ENCODE data around the gene ACOT7. TPM values are rescaled to one million over a fixed set of nuclear protein-coding genes. Genes with fewer than 3 reads are reported as not detected.

ACOT7 gene
- total and polyA plus RNA-seq, 2 of the 13 experiments (the other 11 are each of a cell fraction or from before 2014, with no cell fraction given), result 33.0 to 55.8 TPM

DNA sequence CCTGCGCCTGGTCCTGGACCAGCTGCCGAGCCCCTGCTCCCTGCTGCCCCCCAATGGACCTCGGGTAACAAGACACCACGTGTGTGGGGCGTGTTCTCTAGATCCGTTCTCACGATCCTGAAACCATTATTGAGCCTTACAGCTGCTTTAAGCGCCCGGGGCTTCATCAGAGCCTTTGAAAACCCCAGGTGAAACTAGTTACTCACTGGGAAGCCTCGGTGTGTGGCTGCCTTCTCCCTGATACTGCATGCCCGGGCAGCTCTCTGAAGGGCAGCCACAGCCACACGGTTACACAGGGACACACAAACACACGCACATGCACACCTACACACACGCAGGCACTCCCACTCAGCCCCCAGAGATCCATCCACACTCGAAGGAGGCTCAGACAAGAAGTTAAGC is 20.9 kb upstream of the ACOT7 start (continued):
- peak; percentile 84 for TF ChIP-seq CTCF (CRISPR knock-in tag; IDR thresholded peaks at IDR 0.05)
- TF ChIP-seq, protein P1, sequence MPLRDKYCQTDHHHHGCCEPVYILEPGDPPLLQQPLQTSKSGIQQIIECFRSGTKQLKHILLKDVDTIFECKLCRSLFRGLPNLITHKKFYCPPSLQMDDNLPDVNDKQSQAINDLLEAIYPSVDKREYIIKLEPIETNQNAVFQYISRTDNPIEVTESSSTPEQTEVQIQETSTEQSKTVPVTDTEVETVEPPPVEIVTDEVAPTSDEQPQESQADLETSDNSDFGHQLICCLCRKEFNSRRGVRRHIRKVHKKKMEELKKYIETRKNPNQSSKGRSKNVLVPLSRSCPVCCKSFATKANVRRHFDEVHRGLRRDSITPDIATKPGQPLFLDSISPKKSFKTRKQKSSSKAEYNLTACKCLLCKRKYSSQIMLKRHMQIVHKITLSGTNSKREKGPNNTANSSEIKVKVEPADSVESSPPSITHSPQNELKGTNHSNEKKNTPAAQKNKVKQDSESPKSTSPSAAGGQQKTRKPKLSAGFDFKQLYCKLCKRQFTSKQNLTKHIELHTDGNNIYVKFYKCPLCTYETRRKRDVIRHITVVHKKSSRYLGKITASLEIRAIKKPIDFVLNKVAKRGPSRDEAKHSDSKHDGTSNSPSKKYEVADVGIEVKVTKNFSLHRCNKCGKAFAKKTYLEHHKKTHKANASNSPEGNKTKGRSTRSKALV (CRISPR knock-in tag; IDR thresholded peaks at IDR 0.05), result peak; percentile 69
- TF ChIP-seq SP5 (CRISPR knock-in tag; IDR thresholded peaks at IDR 0.05; ENCODE audit: borderline replicate concordance, low read depth), result 0 out of 2 replicates have a peak, but pooled peaks have one; percentile 39
- TF ChIP-seq ZNF569 (CRISPR knock-in tag; IDR thresholded peaks at IDR 0.05; ENCODE audit: borderline replicate concordance), result no peak
- TF ChIP-seq ATF1 (CRISPR knock-in tag; IDR thresholded peaks at IDR 0.05), result no peak
- peak; percentile 96 for TF ChIP-seq MLX (CRISPR knock-in tag; IDR thresholded peaks at IDR 0.05)
- TF ChIP-seq TOE1 (CRISPR knock-in tag; IDR thresholded peaks at IDR 0.05), result no peak
- TF ChIP-seq ZBTB10 (CRISPR knock-in tag; IDR thresholded peaks at IDR 0.05; ENCODE audit: borderline replicate concordance), result peak; percentile 70; the same call in 1 of the 2 replicates
- no peak for TF ChIP-seq ZMYM3 (CRISPR knock-in tag; IDR thresholded peaks at IDR 0.05)
- TF ChIP-seq ZNF572 (CRISPR knock-in tag; IDR thresholded peaks at IDR 0.05), result no peak
- TF ChIP-seq ZNF792 (CRISPR knock-in tag; IDR thresholded peaks at IDR 0.05), result no peak
- TF ChIP-seq ARID4A (CRISPR knock-in tag; IDR thresholded peaks at IDR 0.05; ENCODE audit: borderline replicate concordance), result peak; percentile 30; the same call in 1 of the 2 replicates
- peak; percentile 62 for TF ChIP-seq SALL1 (CRISPR knock-in tag; IDR thresholded peaks at IDR 0.05)
- TF ChIP-seq CCDC6 (CRISPR knock-in tag; IDR thresholded peaks at IDR 0.05), result no peak
- TF ChIP-seq, protein P2, sequence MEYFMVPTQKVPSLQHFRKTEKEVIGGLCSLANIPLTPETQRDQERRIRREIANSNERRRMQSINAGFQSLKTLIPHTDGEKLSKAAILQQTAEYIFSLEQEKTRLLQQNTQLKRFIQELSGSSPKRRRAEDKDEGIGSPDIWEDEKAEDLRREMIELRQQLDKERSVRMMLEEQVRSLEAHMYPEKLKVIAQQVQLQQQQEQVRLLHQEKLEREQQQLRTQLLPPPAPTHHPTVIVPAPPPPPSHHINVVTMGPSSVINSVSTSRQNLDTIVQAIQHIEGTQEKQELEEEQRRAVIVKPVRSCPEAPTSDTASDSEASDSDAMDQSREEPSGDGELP (IDR thresholded peaks at IDR 0.05; ENCODE audit: borderline replicate concordance, low read depth), result peak; percentile 55; the same call in 1 of the 2 replicates
- no peak for TF ChIP-seq ATF5 (CRISPR knock-in tag; IDR thresholded peaks at IDR 0.05; ENCODE audit: low read depth)
- no peak for TF ChIP-seq ZNF644 (CRISPR knock-in tag; IDR thresholded peaks at IDR 0.05; ENCODE audit: low read depth)

All from HepG2 (cell line).